Fibroblast of villous mesenchyme (primary cell): ENCODE data around the gene CCL27. TPM values are rescaled to one million over a fixed set of nuclear protein-coding genes. Genes with fewer than 3 reads are reported as not detected.

Experiments
- DNase-seq: peaks from one replicate; pipeline ENCODE4 v3.0.0-alpha.2; 2010; ENCODE audit warnings: low read depth
- H3K4me3 ChIP-seq: 2 replicates; pipeline ENCODE4 v1.5.1; 2011; ENCODE audit warnings: low read depth, mild to moderate bottlenecking, low read length
- CTCF ChIP-seq: IDR thresholded peaks from 2 replicates; pipeline ENCODE4 v1.5.1; 2012; ENCODE audit warnings: low read depth, mild to moderate bottlenecking, low read length; ENCODE audit not compliant: insufficient read depth
- total RNA-seq: library from RNA; depleted of rRNA; stranded (reverse); fragments of >200 nt; gene quantifications from 2 replicates; pipeline ENCODE4 v1.2.3, GENCODE V29; 2012

Gene CCL27
- total RNA-seq, 1 donor = not detected

GRCh38 chr9:34689116-34689470 is 26.6 kb upstream of the CCL27 start:
- H3K4me3 ChIP-seq = no peak overlapping the region
- TF ChIP-seq CTCF = no peak
- no peak for DNase-seq

- no peak for TF ChIP-seq CTCF
- no peak overlapping the region for H3K4me3 ChIP-seq
- DNase-seq = no peak
These were observed 26.1 kb upstream of the CCL27 start for GRCh38 chr9:34688329-34689115.

DNA sequence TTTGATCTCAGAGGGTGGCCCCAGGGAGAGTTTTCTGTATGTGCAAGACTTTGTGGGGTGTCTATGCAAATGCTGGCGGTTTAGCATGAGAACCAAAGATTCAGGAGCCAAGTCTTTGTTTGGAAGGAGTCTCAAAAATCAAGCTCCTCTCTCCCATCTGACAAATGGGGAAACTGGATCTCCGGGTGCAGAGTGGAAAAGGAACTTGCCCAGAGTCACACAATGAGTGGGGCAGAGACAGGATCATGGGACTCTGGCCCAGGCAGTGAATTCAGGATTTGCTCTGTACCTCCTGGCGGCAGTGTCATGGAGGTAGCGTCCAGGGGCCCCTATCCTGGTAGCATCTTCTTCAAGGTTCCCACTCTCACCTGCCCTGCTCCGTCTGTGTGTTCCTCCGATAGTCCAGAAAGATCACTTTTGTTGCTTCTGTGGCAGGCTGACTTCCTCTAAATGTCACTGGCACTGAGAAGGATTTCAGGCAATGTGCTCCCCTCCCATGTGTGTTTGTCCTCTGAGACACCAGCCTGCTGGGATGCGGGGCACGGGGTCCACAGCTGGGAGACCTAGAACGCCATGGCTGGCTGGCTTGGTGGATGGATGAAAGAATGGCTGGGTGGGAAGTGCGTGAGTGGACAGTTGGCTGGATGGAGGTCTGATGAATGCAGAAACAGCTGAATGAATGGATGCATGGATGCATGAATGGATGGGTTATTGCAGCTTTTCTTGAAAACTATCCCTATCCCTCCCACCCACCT is 25.0 kb upstream of the CCL27 start:
- no peak overlapping the region for H3K4me3 ChIP-seq
- DNase-seq = no peak
- no peak for TF ChIP-seq CTCF

- no peak for TF ChIP-seq CTCF
- DNase-seq = no peak
- H3K4me3 ChIP-seq = no peak overlapping the region
These were observed 24.3 kb upstream of the CCL27 start for GRCh38 chr9:34686732-34687131.

DNA sequence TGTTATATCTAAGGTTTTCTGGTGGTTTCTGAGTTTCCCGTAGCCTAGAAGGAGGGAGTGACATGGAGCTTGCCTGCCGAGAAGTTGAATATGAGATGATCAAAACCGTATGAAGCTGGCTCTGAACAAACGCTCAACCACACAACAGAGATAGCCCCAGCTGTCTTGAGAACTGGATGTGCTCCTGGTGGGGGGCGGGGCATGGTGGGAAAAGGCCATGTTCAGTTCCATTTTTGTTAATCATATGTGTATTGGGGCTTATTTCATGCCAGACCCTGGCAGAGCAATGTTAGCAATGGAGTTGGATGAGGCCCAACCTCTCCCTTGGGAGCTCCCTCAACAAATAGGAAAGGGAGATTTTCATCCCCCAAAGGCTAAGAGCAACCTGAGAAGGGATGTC is 23.8 kb upstream of the CCL27 start:
- no peak for TF ChIP-seq CTCF
- no peak overlapping the region for H3K4me3 ChIP-seq
- DNase-seq = no peak

- TF ChIP-seq CTCF = no peak
- no peak overlapping the region for H3K4me3 ChIP-seq
- no peak for DNase-seq
These were observed 23.1 kb upstream of the CCL27 start for GRCh38 chr9:34685591-34685990.
